Lung (tissue), 12 donors: ENCODE data around the gene ARHGEF40. TPM values are rescaled to one million over a fixed set of nuclear protein-coding genes. Genes with fewer than 3 reads are reported as not detected.

Source experiments
- ATAC-seq: fragments of 200-7000 bp; cut with Tn5 transposase; one replicate; pipeline ENCODE4 v1.9.1; 2020; ENCODE audit warnings: moderate number of reproducible peaks; ENCODE audit not compliant: insufficient read depth, low FRiP score
- DNase-seq, 3 donors: peaks; one replicate each; pipeline ENCODE4 v3.0.0-alpha.2; 2013 to 2017
- H3K27ac ChIP-seq, 2 donors: one replicate each; pipeline ENCODE4 v1.5.1; 2013; ENCODE audit warnings: mild to moderate bottlenecking in 2 of 2, moderate library complexity in 2 of 2, control low read depth in 1 of 2, inconsistent platforms in 1 of 2, low read depth in 1 of 2, low read length in 1 of 2
- H3K27me3 ChIP-seq, 3 donors: one replicate each; pipeline ENCODE4 v1.5.1; 2013; ENCODE audit warnings: low read length in 2 of 3; ENCODE audit not compliant: control insufficient read depth in 3 of 3, insufficient read depth in 3 of 3
- H3K36me3 ChIP-seq, 4 donors: one replicate each; pipeline ENCODE4 v1.5.1; 2013; ENCODE audit warnings: low read length in 4 of 4, mild to moderate bottlenecking in 1 of 4, moderate library complexity in 1 of 4; ENCODE audit not compliant: control insufficient read depth in 4 of 4, insufficient read depth in 4 of 4
- H3K4me1 ChIP-seq, 5 donors: one replicate each; pipeline ENCODE4 v1.5.1; 2013; ENCODE audit warnings: low read length in 5 of 5, mild to moderate bottlenecking in 2 of 5, moderate library complexity in 1 of 5; ENCODE audit not compliant: control insufficient read depth in 5 of 5, insufficient read depth in 5 of 5
- H3K4me3 ChIP-seq: one replicate; pipeline ENCODE4 v1.5.1; 2013; ENCODE audit warnings: mild to moderate bottlenecking, control low read depth, moderate library complexity
- H3K9ac ChIP-seq, 2 donors: one replicate each; pipeline ENCODE4 v1.5.1; 2013; ENCODE audit warnings: low read length in 2 of 2, control low read depth in 1 of 2; ENCODE audit not compliant: insufficient read depth in 1 of 2
- H3K9me3 ChIP-seq, 4 donors: one replicate each; pipeline ENCODE4 v1.5.1; 2013; ENCODE audit warnings: low read length in 3 of 4, mild to moderate bottlenecking in 1 of 4, moderate library complexity in 1 of 4; ENCODE audit not compliant: control insufficient read depth in 4 of 4, insufficient read depth in 3 of 4
- CTCF ChIP-seq: IDR thresholded peaks from 2 replicates; pipeline ENCODE4 v1.5.1; 2012; ENCODE audit warnings: mild to moderate bottlenecking; ENCODE audit errors: control extremely low read depth, extremely low read depth
- WGBS, 2 donors: extraction: QIAGEN DNeasy Blood & Tissue Kit; methylation state at CpG; one replicate each; pipeline ENCODE4 v1.1.7; 2013; 5-methylcytosine and 5-hydroxymethylcytosine counted together
- polyA plus RNA-seq, 2 donors: library from polyadenylated mRNA; stranded (reverse); fragments of 200-250 nt; gene quantifications; one replicate each; pipeline ENCODE4 v1.2.1, GENCODE V29; 2013
- total RNA-seq, 2 donors: library from RNA; depleted of rRNA in 1 of 2; stranded (reverse); fragments of >200 nt in 1 of 2; gene quantifications; one replicate each; pipeline ENCODE4 v1.2.1, GENCODE V29; 2014 to 2021
- donor health status: control.
- donor health status: control.
- donor health status: Bipolar disorder and iron deficiency.
- donor health status: healthy.
- donor health status: DM: yes; HTN: yes; CAD: no.

ARHGEF40 gene
- total and polyA plus RNA-seq, 4 donors = 13.1 to 48.6 (median 27.3) TPM

GRCh38 chr14:21100931-21101330, 30.8 kb downstream of the ARHGEF40 start, which contains the start of gene TMEM253:
Gene TMEM253 (plus strand): TSS chr14:21101066. CDS start chr14:21101344, 278 bp downstream.
- ATAC-seq = no peak
- Histone ChIP-seq H3K4me3 (no peak within 1 kb of the TSS), H3K4me1 (peaks cover 7 to 38% (median 16%) of the 10 kb centered on the region in 5 donors), H3K9me3 (no peaks in the 10 kb centered on the region), H3K36me3 (no peaks in the 10 kb centered on the region), H3K27ac (no peak within 1 kb of the TSS), H3K27me3 (no peaks in the 10 kb centered on the region), H3K9ac (no peak within 1 kb of the TSS)
- DNase-seq = no peak
- TF ChIP-seq CTCF = no peak
- 93 to 94% methylated on average over 5 of the region's 5 CpGs for WGBS, 2 donors

- H3K36me3 ChIP-seq = no peaks in the 10 kb centered on the region
- H3K4me3 ChIP-seq = no peak overlapping the region
- no peak for TF ChIP-seq CTCF
- H3K9ac ChIP-seq = no peak overlapping the region
- H3K27ac ChIP-seq = no peak overlapping the region
- 89% methylated on average over 8 of the region's 8 CpGs for WGBS, 2 donors
- no peaks in the 10 kb centered on the region for H3K9me3 ChIP-seq
- H3K4me1 ChIP-seq = peaks cover 10 to 48% (median 22%) of the 10 kb centered on the region in 5 donors
- no peak for ATAC-seq
- no peaks in the 10 kb centered on the region for H3K27me3 ChIP-seq
- no peak for DNase-seq
Observed at GRCh38 chr14:21101802-21102413, 31.8 kb downstream of the ARHGEF40 start.

- ATAC-seq = no peak
- Histone ChIP-seq H3K4me3 (no peak overlapping the region), H3K9ac (peak overlapping the region in 1 of 2 donors; percentile 59), H3K9me3 (no peaks in the 10 kb centered on the region), H3K4me1 (peaks cover 13 to 54% (median 23%) of the 10 kb centered on the region in 5 donors), H3K27me3 (no peaks in the 10 kb centered on the region), H3K27ac (peak overlapping the region; percentile 11 to 97), H3K36me3 (no peaks in the 10 kb centered on the region)
- DNase-seq = no peak
- 22 to 26% methylated on average over 9 of the region's 9 CpGs for WGBS, 2 donors
- no peak for TF ChIP-seq CTCF
Observed at GRCh38 chr14:21102521-21103410, 32.7 kb downstream of the ARHGEF40 start.
